KBM-7 (cell line): ENCODE measurements around the gene CPNE2.
"Not testable (repeated sequence)": the region's sequence is repeated elsewhere in the genome, so short reads cannot be mapped to it uniquely, and the experiment has no call there.

Experiments used
- DNase-seq: peaks from one replicate; pipeline ENCODE4 v3.0.0-alpha.2; 2015
- in situ Hi-C: fragments of 300-500 bp; cut with MboI; formaldehyde crosslinking; loops from 2 replicates; pipeline ENCODE4 v1.14.3; 2020; ENCODE audit warnings: low sequenced_read_pairs, low pct_unique_long_range_greater_than_20kb, mixed read lengths

Gene CPNE2

GRCh38 chr16:57091975-57092785 lies at the start of gene CPNE2:
CPNE2 (plus strand) TSS chr16:57092583; CDS start chr16:57110743, 18,160 bp downstream.
- in situ Hi-C loops = no loop called here
- peak; percentile 52 for DNase-seq

GRCh38 chr16:57043248-57043647 lies 49.1 kb upstream of the CPNE2 start:
- in situ Hi-C loops = no loop called here

GRCh38 chr16:57044931-57045693 lies 47.3 kb upstream of the CPNE2 start:
- no peak for DNase-seq
- in situ Hi-C loops = no loop called here

More at GRCh38 chr16:57043248-57043647, 49.1 kb upstream of the CPNE2 start:
- no peak for DNase-seq

GRCh38 chr16:57045694-57046381 lies 46.5 kb upstream of the CPNE2 start:
- in situ Hi-C loops = no loop called here
- DNase-seq = no peak

GRCh38 chr16:57048095-57048494 lies 44.3 kb upstream of the CPNE2 start:
- no peak for DNase-seq
- in situ Hi-C loops = no loop called here

GRCh38 chr16:57049678-57050077 lies 42.7 kb upstream of the CPNE2 start:
- in situ Hi-C loops = no loop called here
- no peak for DNase-seq

GRCh38 chr16:57051696-57052228 lies 40.6 kb upstream of the CPNE2 start:
- in situ Hi-C loops = no loop called here
- no peak for DNase-seq

GRCh38 chr16:57053206-57053605 lies 39.2 kb upstream of the CPNE2 start:
- in situ Hi-C loops = no loop called here
- no peak for DNase-seq

GRCh38 chr16:57054338-57054737 lies 38.0 kb upstream of the CPNE2 start:
- in situ Hi-C loops = no loop called here
- DNase-seq = no peak

GRCh38 chr16:57054771-57055170 lies 37.6 kb upstream of the CPNE2 start:
- DNase-seq = no peak
- in situ Hi-C loops = no loop called here

- in situ Hi-C loops = no loop called here
- no peak for DNase-seq
These were observed 36.7 kb upstream of the CPNE2 start for GRCh38 chr16:57055671-57056070.

GRCh38 chr16:57058291-57058861 lies 34.0 kb upstream of the CPNE2 start:
- in situ Hi-C loops = no loop called here
- DNase-seq = no peak

GRCh38 chr16:57060323-57061083 lies 31.9 kb upstream of the CPNE2 start:
- in situ Hi-C loops = no loop called here
- no peak for DNase-seq

- in situ Hi-C loops = no loop called here
- DNase-seq = peak; percentile 70
These were observed 31.1 kb upstream of the CPNE2 start for GRCh38 chr16:57061084-57061905.

- in situ Hi-C loops = no loop called here
- no peak for DNase-seq
These were observed 30.1 kb upstream of the CPNE2 start for GRCh38 chr16:57062329-57062728.

- in situ Hi-C loops, DNase-seq: not testable (repeated sequence)
These were observed 29.2 kb upstream of the CPNE2 start for GRCh38 chr16:57063189-57063588.

- no peak for DNase-seq
- in situ Hi-C loops = no loop called here
These were observed 27.4 kb upstream of the CPNE2 start for GRCh38 chr16:57064995-57065394.

GRCh38 chr16:57066625-57067024 lies 25.8 kb upstream of the CPNE2 start:
- DNase-seq = no peak
- in situ Hi-C loops = no loop called here
